Spleen (tissue), 11 donors: ENCODE measurements around the gene FLII. TPM values are rescaled to one million over a fixed set of nuclear protein-coding genes. Genes with fewer than 3 reads are reported as not detected.

Experiments
- DNase-seq: peaks from one replicate; pipeline ENCODE4 v3.0.0-alpha.2; 2020
- H3K27ac ChIP-seq, 8 donors: fragments of 200-600 bp; sonication (generic) in 7 of 8; 1 replicate in 4 of 8; 2 replicates in 4 of 8; pipeline versions ENCODE4 v1.5.0 to v1.8.0; 2016 to 2021; ENCODE audit warnings: inconsistent platforms in 4 of 8, mild to moderate bottlenecking in 4 of 8, moderate library complexity in 1 of 8
- H3K27me3 ChIP-seq, 7 donors: fragments of 200-600 bp; sonication (generic) in 6 of 7; replicated peaks in 1 of 7; 1 replicate in 4 of 7; 2 replicates in 3 of 7; pipeline versions ENCODE4 v1.5.0 to v1.8.0; 2016 to 2021; ENCODE audit warnings: inconsistent platforms in 3 of 7, mild to moderate bottlenecking in 1 of 7
- H3K36me3 ChIP-seq, 6 donors: fragments of 200-600 bp; sonication (generic) in 5 of 6; 1 replicate in 4 of 6; 2 replicates in 2 of 6; pipeline versions ENCODE4 v1.5.0 to v1.8.0; 2016 to 2021; ENCODE audit warnings: inconsistent platforms in 2 of 6
- H3K4me1 ChIP-seq, 6 donors: fragments of 200-600 bp; sonication (generic) in 5 of 6; 1 replicate in 3 of 6; 2 replicates in 3 of 6; pipeline versions ENCODE4 v1.5.0 to v1.8.0; 2016 to 2021; ENCODE audit warnings: inconsistent platforms in 3 of 6
- H3K4me3 ChIP-seq, 8 donors: fragments of 200-600 bp; sonication (generic) in 7 of 8; 1 replicate in 4 of 8; 2 replicates in 4 of 8; pipeline versions ENCODE4 v1.5.0 to v1.8.0; 2016 to 2021; ENCODE audit warnings: inconsistent platforms in 4 of 8, mild to moderate bottlenecking in 4 of 8, moderate library complexity in 2 of 8
- H3K9me3 ChIP-seq, 8 donors: fragments of 200-600 bp; sonication (generic) in 7 of 8; 1 replicate in 4 of 8; 2 replicates in 4 of 8; pipeline versions ENCODE4 v1.5.0 to v1.8.0; 2016 to 2021; ENCODE audit warnings: inconsistent platforms in 4 of 8
- CTCF ChIP-seq, 11 experiments: fragments of 200-600 bp in 7 of 11; fragments of 450-650 bp in 4 of 11; sonication (generic) in 4 of 11; IDR thresholded peaks in 8 of 11; conservative IDR thresholded peaks in 3 of 11; 1 replicate in 7 of 11; 2 replicates in 4 of 11; pipeline versions ENCODE4 v1.4.0 to v1.8.0; 2016 to 2021; ENCODE audit warnings: antibody characterized with exemption in 11 of 11, inconsistent platforms in 4 of 11, mild to moderate bottlenecking in 1 of 11
- POLR2A ChIP-seq, 3 donors: fragments of 450-650 bp; IDR thresholded peaks; one replicate each; pipeline ENCODE4 v1.5.1; 2017; ENCODE audit warnings: antibody characterized with exemption in 3 of 3, mild to moderate bottlenecking in 1 of 3
- POLR2AphosphoS5 ChIP-seq, 3 donors: sonication (generic); formaldehyde crosslinking; IDR thresholded peaks; one replicate each; pipeline ENCODE4 v1.5.1; 2017; ENCODE audit warnings: antibody characterized with exemption in 3 of 3
- WGBS, 5 donors: extraction: QIAGEN DNeasy Blood & Tissue Kit in 3 of 5; methylation state at CpG; one replicate each; pipeline versions ENCODE4 v1.1.5 to v1.1.7; 2013 to 2018; 5-methylcytosine and 5-hydroxymethylcytosine counted together
- intact Hi-C: fragments of 100-400 bp; cut with DNase I; formaldehyde crosslinking; loops from one replicate; pipeline ENCODE4 v1.15.0; 2023; ENCODE audit warnings: low total_unique reads
- polyA plus RNA-seq, 3 donors: library from polyadenylated mRNA; stranded (reverse); fragments of 200-250 nt; gene quantifications; one replicate each; pipeline ENCODE4 v1.2.1, GENCODE V29; 2013
- total RNA-seq, 7 donors: library from RNA; depleted of rRNA in 3 of 7; stranded (reverse); fragments of >200 nt in 3 of 7; fragmentation: NEBNext Ultra II Directional in 4 of 7; extraction: Animal tissue kit (Norgen Biotek cat#: 25700) in 4 of 7; gene quantifications; one replicate each; pipeline versions ENCODE4 v1.1.0 to v1.2.1, GENCODE V29; 2016 to 2021
- donor health status: healthy with polysubstance abuse.
- donor health status: DM: no; HTN: no; CAD: no; lungs with moderate emphysema.
- donor health status: DM: no; HTN: no; CAD: no.
- donor health status: Bipolar disorder and iron deficiency.
- donor health status: healthy.
- donor health status: DM: no; HTN: no; CAD: no.
- donor health status: DM: yes; HTN: yes; CAD: no.

Gene FLII
- total and polyA plus RNA-seq, 10 donors: 143 to 346 (median 280) TPM

- H3K36me3 ChIP-seq: peaks cover 5 to 100% (median 94%) of the 10 kb centered on the region in 6 donors
- intact Hi-C loops: no loop called here
- H3K27ac ChIP-seq: no peak overlapping the region
- DNase-seq: no peak
- TF ChIP-seq CTCF (IDR thresholded peaks at IDR 0.05 in 8 of 11, conservative IDR thresholded peaks at IDR 0.05 in 3 of 11): no peak
- no peaks in the 10 kb centered on the region for H3K9me3 ChIP-seq
- no peaks in the 10 kb centered on the region for H3K4me1 ChIP-seq
- no peaks in the 10 kb centered on the region for H3K27me3 ChIP-seq
- 89 to 99% (median 95%) methylated on average over 3 to 4 of the region's 4 CpGs for WGBS, 5 donors
- H3K4me3 ChIP-seq: no peak overlapping the region
These were observed 21.7 kb upstream of the FLII start for GRCh38 chr17:18280249-18280648.

DNA sequence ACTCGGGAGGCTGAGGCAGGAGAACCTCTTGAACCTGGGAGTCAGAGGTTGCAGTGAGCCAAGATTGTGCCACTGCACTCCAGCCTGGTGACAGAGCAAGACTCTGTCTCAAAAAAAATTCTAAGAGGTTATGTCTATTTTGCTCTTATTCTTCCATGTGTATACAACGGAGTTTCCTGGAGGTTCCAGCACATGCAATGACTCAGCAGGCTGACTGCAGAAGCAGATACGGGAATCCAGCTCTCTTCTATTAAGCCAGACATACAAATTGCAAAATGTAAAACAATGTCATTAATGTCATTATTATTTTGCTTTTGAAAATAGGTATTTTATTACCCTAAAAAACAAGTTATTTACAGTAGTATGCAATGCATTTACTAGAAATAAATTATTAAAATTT lies 20.3 kb upstream of the FLII start:
- H3K36me3 ChIP-seq: peaks cover 5 to 99% (median 92%) of the 10 kb centered on the region in 6 donors
- H3K27me3 ChIP-seq: no peaks in the 10 kb centered on the region

GRCh38 chr17:18277076-18277475 lies 18.5 kb upstream of the FLII start:
- H3K27ac ChIP-seq: no peak overlapping the region
- intact Hi-C loops: no loop called here
- no peaks in the 10 kb centered on the region for H3K27me3 ChIP-seq
- 89 to 100% (median 100%) methylated on average over 1 of the region's 1 CpG for whole genome bisulfite sequencing, 5 donors
- no peak overlapping the region for H3K4me3 ChIP-seq
- no peak for DNase-seq
- no peak for TF ChIP-seq POLR2A (IDR thresholded peaks at IDR 0.05)
- no peak for TF ChIP-seq POLR2AphosphoS5 (IDR thresholded peaks at IDR 0.05)
- no peak for TF ChIP-seq CTCF (IDR thresholded peaks at IDR 0.05 in 8 of 11, conservative IDR thresholded peaks at IDR 0.05 in 3 of 11)
- peaks cover 5 to 99% (median 89%) of the 10 kb centered on the region in 6 donors for H3K36me3 ChIP-seq
- H3K9me3 ChIP-seq: no peaks in the 10 kb centered on the region
- no peaks in the 10 kb centered on the region for H3K4me1 ChIP-seq

More for the DNA sequence above, 20.3 kb upstream of the FLII start:
- H3K4me3 ChIP-seq: no peak overlapping the region
- no peak for TF ChIP-seq POLR2AphosphoS5 (IDR thresholded peaks at IDR 0.05)
- TF ChIP-seq CTCF (IDR thresholded peaks at IDR 0.05 in 8 of 11, conservative IDR thresholded peaks at IDR 0.05 in 3 of 11): no peak
- no peak for TF ChIP-seq POLR2A (IDR thresholded peaks at IDR 0.05)
- no peaks in the 10 kb centered on the region for H3K4me1 ChIP-seq
- WGBS, 5 donors: 70 to 87% (median 83%) methylated on average over 3 of the region's 3 CpGs
- no peak for DNase-seq
- H3K9me3 ChIP-seq: no peaks in the 10 kb centered on the region
- no peak overlapping the region for H3K27ac ChIP-seq
- intact Hi-C loops: no loop called here

DNA sequence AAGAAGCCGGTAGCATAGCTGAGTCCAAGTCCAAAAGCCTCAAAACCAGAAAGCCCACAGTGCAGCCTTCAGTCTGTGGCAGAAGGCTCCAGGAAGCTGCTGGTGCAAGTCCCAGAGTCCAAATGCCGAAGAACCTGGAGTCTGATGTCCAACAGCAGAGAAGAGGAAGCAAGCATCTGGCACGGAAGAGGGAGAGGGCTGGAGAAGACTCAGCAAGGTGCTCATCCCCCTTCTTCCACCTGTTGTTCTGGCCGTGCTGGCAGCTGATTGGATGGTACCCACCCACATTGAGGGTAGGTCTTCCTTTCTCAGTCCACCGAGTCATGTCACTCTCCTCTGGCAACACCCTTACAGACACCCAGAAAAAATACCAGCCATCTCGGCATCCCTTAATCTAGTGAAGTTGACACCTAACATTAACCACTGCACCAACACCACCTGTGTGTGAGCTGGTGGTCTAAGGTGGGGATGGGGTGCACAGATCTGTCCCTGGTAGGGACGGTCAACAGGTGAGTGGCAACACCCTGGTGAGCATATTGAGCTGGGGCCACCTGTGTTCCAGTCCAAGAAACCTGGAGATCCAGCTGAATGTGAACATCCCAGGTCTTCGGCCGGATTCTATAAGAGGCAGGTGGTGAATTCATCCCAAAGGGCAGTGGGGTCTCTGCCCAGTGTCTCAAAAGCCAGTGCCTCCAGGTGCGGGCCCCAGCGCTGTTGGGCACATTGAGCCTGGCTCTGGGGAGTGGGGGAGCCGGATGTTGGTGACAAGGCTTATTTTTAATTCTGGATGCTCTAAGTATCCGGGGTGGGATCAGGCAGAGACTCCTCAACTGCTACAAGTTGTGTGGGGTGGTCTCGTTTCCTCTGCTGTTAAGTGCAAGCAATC lies 11.8 kb upstream of the FLII start:
- peaks cover 0 to 64% (median 31%) of the 10 kb centered on the region in 6 donors for H3K36me3 ChIP-seq
- no peaks in the 10 kb centered on the region for H3K9me3 ChIP-seq
- intact Hi-C loops: no loop called here
- DNase-seq: no peak
- no peaks in the 10 kb centered on the region for H3K27me3 ChIP-seq
- peaks cover 0 to 10% (median 0%) of the 10 kb centered on the region in 6 donors for H3K4me1 ChIP-seq
- no peak for TF ChIP-seq POLR2AphosphoS5 (IDR thresholded peaks at IDR 0.05)
- no peak for TF ChIP-seq POLR2A (IDR thresholded peaks at IDR 0.05)
- no peak for TF ChIP-seq CTCF (IDR thresholded peaks at IDR 0.05 in 8 of 11, conservative IDR thresholded peaks at IDR 0.05 in 3 of 11)
- WGBS, 5 donors: 88 to 92% (median 89%) methylated on average over 13 to 14 of the region's 14 CpGs
- H3K4me3 ChIP-seq: no peak overlapping the region
- no peak overlapping the region for H3K27ac ChIP-seq
